HG03442 (cell line): ENCODE measurements around the gene LIPI.
"Not testable (repeated sequence)": the region's sequence is repeated elsewhere in the genome, so short reads cannot be mapped to it uniquely, and the experiment has no call there.

Experiments used
- ATAC-seq: cut with Tn5 transposase; IDR thresholded peaks from one replicate; pipeline ENCODE4 v1.9.1; 2021; ENCODE audit warnings: mild to moderate bottlenecking, moderate library complexity; ENCODE audit not compliant: unreplicated experiment

LIPI gene

DNA sequence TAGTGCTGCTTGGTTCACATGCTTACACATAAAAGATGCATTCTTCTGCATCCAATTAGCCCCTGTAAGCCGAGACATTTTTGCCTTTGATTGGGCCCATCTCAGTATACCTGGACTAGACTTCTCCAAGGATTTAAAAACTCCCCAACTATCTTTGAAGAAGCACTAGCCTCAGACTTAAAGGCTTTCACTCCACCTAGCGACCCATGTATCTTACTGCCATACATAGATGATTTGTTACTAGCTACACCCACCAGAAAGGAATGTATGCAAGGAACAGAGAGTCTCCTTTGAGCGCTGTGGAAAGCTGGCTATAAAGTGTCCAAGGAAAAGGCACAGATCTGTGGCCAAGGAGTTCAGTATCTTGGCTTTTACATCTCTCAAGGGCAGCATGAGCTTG, 91.7 kb downstream of the LIPI start:
- no peak for ATAC-seq

DNA sequence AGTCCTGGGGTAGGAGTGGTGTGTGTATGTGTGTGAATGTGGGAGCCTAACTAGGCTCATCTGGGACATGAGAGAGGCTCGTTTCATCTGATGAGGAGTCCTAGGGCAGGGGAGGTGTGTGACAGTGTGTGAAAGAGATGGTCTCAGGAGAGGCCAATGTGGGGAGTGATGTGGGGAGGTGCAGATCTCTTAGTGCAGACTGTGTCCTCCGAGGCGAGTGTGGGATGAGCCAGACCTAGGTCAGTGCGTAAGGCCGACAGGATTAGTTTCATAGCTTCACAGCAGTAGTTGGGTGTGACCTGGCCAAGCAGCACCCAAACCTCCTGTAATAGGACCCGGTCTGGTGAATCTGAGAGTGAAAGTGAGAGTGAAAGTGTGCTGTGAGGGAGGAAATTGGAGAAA, 94.7 kb downstream of the LIPI start:
- peak; percentile 86 for ATAC-seq

DNA sequence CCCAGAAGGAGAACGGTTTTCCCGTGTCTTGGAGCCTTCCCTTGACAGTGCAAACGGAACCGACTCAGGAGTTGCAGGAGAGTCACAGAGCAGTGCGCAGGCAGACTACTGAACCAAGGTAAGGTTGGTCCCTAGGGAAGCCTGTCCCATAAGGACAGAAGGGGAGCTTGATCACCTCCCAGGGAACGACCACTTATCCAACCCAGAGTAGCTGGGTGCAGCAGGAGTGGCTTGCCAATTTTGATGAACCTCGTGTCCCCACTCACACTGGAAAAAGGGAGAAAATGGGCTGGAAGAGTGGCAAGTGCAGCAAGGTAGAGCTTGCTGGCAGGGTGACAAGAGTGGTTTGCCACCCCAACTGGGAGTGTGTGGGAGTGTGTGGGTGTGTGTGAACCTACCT, 95.1 kb downstream of the LIPI start:
- ATAC-seq: no peak

DNA sequence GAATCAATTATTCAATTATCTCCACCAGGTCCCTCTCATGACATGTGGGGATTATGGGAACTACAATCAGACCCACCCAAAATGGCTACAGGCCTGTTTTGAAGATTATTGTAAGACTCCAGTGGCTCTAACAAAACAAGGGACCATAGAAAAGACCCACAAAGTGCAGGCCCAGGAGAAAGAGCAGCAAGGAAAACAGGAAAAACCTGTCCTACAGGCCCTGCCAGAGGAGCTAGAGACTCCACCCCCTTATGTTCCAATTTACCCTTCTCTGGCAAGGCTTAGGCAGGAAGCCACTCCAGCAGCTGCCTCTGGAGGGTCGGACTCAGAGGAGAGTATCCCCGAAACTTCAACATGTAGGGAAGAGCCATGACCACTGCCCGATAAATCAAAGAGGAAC, 96.5 kb downstream of the LIPI start:
- ATAC-seq: no peak

DNA sequence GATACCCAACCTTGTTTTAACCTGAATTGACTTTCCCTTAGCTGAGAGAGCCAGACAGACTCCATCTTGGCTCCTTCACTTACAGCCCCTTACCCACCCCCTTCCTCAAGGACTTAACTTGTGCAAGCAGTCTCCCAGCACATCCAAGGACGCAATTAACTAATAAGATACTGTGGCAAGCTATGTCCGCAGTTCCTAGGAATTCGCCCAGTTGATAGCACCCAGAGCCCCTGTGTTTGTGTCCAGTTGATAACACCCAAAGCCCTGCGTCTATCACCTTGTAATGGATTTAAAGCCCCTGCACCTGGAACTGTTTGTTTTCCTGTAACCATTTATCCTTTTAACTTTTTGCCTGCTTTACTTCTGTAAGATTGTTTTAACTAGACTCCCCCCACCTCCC, 106.2 kb downstream of the LIPI start:
- not testable (repeated sequence) for ATAC-seq

DNA sequence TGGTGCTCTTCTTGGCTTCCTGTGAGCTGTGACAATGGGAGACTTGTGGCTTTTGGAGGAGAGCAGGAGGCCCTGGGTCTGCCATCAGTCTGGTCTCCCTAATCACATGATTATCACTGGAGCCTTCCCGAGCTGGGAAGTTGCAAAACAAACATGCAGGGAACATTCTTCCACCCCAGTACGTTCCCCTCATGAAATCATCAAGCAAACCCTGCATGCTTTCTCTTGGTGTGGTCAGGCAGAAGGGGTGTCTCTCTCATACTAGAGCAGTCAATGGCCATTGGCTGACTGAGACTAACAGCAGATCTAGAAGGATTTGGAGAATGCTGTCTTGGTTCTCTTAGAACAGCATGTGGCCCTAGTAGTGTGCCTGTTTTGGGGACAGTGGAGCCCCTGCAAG, 111.2 kb downstream of the LIPI start:
- no peak for ATAC-seq

DNA sequence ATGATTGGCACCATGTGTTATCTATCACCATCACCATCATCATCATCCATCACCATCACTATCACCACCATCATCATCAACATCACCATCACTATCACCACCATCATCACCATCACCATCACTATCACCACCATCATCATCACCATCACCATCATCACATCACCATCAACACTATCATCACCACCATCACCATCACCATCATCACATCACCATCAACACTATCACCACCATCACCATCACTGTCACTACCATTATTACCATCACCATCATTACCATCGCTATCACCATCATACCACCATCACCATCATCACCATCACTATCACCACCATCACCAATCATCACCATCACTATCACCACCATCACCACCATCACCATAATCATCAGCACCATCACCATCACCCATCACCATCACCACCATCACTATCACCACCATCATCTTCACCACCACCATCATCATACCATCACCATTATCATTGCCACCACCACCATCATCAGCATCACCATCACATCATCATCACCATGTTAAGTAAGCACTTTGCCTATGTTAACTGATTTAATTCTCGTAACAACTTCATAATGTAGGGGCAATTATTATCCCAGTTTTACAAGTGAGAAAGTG, 112.8 kb downstream of the LIPI start:
- ATAC-seq: no peak

DNA sequence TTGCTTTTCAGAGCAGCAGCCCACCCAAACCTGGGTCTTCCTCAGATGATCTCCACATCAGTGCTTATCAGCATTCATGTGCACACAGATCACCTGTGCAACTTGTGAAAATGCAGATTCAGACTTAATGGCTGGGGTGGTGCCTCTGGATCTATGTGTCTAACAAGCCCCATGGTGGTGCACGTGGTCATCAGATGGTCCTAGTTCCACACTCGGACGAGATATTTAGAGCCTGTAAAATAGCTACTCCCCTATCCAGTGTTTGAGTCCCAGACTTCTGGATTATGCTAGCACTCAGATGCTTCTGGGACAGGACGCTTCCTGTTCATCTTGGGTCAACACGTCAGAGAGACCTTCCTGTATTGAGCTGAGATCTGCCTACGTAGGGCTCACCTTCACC, 114.2 kb downstream of the LIPI start:
- no peak for ATAC-seq

DNA sequence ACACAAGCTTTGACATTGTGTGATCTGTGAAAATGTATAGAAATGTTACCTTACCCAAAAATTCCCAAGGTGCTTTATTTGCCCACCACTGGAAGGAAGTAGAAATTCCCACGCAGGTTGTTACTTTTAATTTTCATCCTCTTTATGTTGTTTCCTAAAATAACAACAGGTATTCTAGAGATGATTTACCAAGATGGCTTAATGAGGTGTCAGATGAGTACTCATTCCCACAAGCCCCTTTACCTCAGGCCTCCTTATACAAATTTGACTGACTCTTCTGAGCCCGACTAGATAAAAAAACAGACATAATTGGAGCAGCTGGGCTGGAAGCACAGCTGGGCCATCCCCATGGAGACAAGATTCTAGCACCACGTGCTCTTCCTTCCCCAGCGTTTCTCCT, 114.6 kb downstream of the LIPI start:
- ATAC-seq: no peak

DNA sequence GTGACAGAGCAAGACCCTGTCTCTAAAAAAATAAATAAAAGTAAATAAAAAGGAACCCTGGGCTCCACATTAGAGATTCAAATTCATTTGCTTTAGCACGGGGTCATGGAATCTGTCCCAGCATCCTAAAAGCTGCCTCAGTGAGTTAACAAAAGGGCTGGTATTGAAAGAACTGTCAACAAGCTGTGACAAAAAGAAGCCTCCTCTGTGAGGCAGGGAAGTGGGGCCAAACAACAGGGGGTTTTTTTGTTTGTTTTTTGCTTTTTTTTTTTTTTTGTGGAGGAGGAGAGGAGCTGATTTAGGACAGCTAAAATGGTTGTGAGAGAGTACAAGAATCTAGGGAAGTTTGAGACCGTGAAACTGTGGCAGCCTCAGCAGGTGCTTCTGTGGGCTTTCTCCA, 115.7 kb downstream of the LIPI start:
- ATAC-seq: no peak

DNA sequence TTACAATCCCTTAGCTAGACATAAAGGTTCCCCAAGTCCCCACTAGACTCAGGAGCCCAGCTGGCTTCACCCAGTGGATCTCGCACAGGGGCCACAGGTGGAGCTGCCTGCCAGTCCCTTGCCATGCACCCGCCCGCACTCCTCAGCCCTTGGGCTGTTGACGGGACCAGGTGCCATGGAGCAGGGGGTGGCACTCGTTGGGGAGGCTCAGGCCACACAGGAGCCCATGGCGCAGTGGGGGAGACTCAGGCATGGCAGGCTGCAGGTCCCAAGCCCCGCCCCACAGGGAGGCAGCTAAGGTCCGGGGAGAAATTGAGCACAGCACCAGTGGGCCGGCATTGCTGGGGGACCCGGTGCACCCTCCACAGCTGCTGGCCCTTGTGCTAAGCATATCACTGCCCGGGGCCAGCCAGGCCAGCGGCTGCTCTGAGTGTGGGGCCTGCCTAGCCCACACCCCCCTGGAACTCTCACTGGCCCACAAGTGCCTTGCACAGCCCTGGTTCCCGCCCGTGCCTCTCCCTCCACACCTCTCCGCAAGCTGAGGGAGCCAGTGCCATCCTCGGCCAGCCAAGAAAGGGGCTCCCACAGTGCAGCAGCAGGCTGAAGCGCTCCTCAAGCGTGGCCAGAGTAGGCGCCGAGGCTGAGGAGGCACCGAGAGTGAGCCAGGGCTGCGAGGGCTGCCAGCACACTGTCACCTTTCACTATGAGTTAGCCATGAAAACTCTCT, 117.8 kb downstream of the LIPI start:
- ATAC-seq: no peak

DNA sequence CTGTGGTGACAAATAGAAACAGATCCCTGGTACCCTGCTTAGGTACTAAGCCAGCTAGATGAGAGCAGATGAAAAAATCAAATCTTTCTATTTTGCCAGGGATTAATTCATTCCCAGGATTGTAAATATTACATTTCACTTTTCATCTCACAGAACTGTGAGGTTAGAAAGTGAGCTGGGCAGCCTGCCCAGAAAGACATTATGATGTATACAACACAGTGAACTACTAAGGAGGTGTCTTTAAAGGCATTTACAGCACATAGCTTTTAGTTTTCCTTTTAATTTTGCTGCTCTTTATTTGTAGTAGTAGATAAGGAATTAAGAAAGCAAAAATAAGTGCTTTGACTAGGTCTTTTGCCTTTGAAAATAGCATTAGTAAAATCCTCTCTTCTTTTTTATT, 120.6 kb downstream of the LIPI start:
- ATAC-seq: not testable (repeated sequence)

DNA sequence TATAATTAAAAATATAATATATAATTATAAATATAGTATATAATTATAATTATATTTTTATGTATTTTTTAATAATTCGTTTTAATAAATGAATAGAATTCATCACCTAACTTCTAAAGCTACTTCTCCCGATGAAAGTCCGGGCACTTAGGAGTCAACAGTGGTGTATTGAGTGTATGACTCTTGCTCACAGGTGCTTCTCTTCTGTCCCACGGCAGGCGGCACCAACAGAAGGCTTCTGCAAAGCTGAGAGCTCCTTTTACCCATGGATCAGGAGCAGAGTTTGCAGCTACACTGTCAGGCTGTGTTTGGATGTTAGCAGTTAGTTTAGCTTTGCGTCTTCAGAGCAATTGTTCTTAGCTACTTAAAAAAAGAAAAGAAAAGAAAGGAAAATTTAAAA, 122.4 kb downstream of the LIPI start:
- no peak for ATAC-seq

DNA sequence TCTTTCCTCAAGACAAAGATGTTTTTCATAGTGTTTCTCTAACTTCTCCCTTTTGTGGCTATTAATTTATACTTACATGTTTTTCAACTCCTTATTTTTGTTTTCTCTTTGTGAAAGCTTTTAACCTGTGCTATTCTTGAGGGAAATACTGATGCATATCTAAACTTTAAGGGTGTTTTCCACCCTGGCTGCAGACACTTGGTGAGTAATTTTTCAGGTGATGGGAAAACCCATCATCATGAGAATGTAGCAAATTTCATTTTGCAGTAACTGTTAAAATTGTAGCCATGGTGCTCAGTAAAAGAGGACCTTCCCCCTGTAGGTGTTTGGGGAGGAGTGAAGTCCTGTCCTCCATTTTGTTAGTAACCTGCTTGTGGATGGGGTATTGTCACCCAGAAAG, 124.2 kb downstream of the LIPI start:
- ATAC-seq: peak; percentile 70

DNA sequence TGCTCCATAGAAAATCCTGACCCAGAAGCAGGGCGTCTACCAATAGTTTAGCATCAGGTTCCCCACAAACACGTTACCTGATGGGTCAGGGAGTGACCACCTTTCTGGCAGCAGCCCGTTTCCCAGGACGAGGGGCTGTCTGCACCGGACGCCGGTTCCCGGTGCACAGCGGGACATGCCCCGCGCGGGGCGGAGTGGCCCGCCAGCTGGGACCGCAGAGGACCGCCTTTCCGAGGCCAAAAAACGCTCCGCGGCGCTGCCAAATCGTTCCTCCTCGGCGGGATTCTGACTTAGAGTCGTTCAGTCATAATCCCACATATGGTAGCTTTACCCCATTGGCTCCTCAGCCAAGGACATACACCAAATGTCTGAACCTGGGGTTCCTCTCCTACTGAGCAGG, 126.1 kb downstream of the LIPI start:
- no peak for ATAC-seq

DNA sequence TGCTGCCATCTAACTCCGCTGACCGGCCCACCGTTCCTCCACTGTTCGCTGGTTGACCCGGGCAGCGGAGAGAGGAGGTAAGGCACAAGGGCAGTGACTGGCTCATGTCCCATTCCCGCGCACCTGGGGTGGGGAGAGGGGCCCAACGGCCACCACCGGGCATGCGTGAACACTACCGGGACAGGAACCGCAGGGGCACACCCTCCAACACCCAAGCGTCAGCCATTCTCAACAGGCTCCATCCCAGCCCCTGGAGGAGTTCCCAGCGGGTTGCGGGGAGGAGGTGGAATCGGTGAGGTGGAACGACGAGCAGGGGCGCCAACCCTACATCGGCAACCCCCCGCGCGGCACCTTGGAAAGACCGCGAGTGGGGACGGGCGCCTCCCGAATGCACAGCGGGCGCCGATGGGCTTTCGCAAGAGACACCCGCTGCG, 126.7 kb downstream of the LIPI start:
- ATAC-seq: no peak

DNA sequence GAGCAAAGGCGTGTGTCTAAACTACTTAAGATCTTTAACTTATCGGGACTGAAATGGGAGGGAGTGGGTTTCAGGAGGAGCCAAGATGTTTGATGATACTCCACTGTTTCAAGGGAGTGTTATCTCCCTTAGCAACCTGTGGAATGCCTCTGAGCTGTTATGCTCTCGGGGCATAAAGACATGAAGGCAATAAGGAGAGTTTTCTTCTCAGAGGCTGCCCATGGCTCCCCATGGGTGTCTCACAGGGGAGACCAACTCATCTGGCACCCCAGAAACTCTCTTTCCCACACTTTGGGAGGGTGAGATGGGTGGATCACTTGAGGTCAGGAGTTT, 130.0 kb downstream of the LIPI start:
- ATAC-seq: no peak

DNA sequence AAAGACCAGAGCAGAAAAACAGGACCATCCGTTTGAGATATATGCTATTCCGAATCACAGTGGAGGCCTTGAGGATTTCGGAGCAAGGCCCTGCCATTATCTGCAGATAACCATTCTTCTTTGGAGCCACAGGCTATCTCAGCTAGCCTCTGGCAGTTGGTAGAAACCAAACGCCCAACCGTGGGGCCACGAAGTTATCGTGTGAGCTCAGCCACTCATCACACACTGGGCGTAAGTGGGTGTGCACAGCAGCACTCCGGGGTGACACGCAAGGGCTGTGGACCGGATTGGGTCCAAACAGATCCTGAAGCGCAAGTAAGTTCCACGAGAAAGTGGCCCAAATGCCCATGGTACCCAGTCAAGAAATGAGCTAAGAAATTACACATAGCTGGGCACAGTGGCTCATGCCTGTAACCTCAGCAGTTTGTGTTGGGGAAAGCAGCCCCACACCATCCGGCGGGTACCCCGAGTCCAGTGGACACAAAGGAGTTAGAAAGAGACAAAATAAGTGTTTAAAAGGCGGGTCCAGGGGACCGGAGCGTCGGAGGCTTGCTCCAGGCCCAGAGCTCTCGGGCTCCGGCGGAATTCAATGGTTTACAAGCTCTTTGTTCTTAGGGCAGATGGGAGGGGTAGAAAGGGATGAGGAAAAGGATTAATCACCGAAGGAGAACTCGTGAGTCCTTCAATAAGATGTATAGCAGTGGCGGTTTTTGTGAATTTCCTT, 130.6 kb downstream of the LIPI start:
- no peak for ATAC-seq

DNA sequence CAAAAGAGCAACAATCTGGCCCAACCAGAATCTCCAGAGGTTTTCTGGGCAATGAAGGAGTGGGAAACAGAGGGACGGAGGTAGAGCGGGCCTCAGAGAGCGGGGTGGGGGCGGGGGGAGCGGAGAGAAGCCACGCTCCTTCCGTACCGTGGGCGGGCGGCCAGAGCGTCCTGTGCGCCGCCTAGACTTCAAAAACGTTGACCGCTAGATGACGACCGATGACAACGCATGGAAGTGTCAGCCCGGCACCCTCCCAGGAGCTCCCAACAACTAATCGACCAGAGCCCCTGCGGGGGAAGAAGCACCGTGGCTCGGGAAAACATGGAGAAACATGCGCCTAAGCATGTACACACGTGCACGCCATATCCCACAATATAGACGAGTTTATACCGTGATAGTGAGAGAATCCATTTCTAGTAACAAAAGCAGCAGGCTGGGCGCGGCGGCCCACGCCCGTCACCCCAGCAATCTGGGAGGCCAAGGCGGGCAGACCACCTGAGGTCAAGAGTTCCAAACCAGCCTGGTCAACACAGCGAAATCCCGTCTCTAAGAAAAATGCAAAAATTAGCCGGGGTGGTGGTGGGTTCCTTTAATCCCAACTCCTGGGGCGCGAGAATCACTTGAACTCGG, 131.9 kb downstream of the LIPI start:
- ATAC-seq: no peak

DNA sequence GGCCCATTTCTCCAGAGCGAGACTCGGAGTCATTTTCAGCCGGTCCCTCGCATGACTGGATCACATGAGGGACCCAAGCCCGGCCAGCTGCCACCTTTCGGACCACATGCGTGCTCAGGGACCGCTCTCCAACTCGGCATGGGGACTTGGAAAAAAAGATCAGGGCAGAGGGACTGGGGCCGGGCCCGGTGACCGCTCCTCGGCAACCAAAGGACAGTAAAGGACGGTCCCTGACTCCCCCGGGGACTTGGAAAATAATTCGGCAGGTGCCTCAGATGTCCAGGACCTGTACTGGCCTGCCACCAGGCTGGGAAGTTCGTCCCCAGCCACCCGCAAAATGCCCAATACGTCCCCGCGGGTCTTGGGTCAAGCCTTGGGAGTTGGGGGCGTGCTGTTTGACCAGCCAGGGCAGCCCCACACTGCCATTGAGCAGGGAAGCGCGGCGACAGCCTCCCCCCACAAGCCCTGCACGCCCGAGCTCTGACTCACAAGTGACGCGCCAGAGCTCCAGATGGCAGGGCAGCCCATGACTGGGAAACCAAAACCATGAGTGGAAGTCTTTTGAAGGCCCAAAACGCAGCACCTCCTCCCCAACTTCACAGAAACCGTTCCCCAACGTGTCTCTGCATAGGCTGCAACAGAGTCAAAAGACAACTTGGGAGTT, 134.5 kb downstream of the LIPI start:
- no peak for ATAC-seq
